ENCODE results near the gene IL17REL. TPM values are rescaled to one million over a fixed set of nuclear protein-coding genes. Genes with fewer than 3 reads are reported as not detected.

Gene IL17REL
- total RNA-seq, 4 donors from 2014 or later = not detected

- TF ChIP-seq CTCF (IDR thresholded peaks at IDR 0.05; ENCODE audit: low read depth) = no peak
These were observed 9.8 kb downstream of the IL17REL start for GRCh38 chr22:50002791-50003190.

- TF ChIP-seq CTCF (IDR thresholded peaks at IDR 0.05; ENCODE audit: low read depth) = no peak
These were observed 11.0 kb downstream of the IL17REL start for GRCh38 chr22:50001388-50002231.

GRCh38 chr22:50000587-50001387 lies 11.8 kb downstream of the IL17REL start:
- TF ChIP-seq CTCF (IDR thresholded peaks at IDR 0.05; ENCODE audit: low read depth) = no peak

GRCh38 chr22:49999946-50000586 lies 12.5 kb downstream of the IL17REL start:
- TF ChIP-seq CTCF (IDR thresholded peaks at IDR 0.05; ENCODE audit: low read depth) = no peak

GRCh38 chr22:49999063-49999945 lies 13.3 kb downstream of the IL17REL start:
- TF ChIP-seq CTCF (IDR thresholded peaks at IDR 0.05; ENCODE audit: low read depth) = no peak

GRCh38 chr22:49998718-49999062 lies 13.9 kb downstream of the IL17REL start:
- TF ChIP-seq CTCF (IDR thresholded peaks at IDR 0.05; ENCODE audit: low read depth) = no peak
